ENCODE measurements around the gene MLLT3. TPM values are rescaled to one million over a fixed set of nuclear protein-coding genes. Genes with fewer than 3 reads are reported as not detected.

MLLT3 gene
- total and polyA plus RNA-seq, 8 donors = 6.5 to 48.7 (median 24.4) TPM

DNA sequence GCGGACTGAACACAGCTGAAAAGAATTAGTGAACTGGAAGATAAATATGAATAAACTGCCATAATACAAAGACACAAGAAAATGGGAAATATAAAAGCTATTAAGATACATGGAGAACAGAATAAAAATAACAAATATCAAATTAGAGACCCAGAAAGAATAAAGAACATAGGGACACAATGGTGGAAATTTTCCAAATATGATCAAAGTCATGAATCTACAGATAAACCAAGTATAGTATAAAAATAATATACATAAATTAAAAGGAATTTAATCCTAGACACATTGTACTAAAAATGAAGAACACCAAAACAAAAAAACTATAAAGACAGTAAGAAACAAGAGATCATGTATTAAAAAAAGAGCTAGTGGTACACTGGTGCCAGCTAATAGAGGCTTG is 194.9 kb downstream of the MLLT3 start:
- Histone ChIP-seq H3K27me3 (no peaks in the 10 kb centered on the region), H3K36me3 (no peaks in the 10 kb centered on the region), H3K9me3 (no peaks in the 10 kb centered on the region), H3K4me1 (no peaks in the 10 kb centered on the region), H3K27ac (no peak overlapping the region), H3K4me3 (no peak overlapping the region)
- WGBS, 5 donors = 84 to 100% (median 96%) methylated on average over 1 of the region's 1 CpG
- no peak for DNase-seq
- TF ChIP-seq POLR2AphosphoS5 (IDR thresholded peaks at IDR 0.05) (no peak), POLR2A (IDR thresholded peaks at IDR 0.05) (no peak), EP300 (IDR thresholded peaks at IDR 0.05) (no peak)
- TF ChIP-seq, protein P1, sequence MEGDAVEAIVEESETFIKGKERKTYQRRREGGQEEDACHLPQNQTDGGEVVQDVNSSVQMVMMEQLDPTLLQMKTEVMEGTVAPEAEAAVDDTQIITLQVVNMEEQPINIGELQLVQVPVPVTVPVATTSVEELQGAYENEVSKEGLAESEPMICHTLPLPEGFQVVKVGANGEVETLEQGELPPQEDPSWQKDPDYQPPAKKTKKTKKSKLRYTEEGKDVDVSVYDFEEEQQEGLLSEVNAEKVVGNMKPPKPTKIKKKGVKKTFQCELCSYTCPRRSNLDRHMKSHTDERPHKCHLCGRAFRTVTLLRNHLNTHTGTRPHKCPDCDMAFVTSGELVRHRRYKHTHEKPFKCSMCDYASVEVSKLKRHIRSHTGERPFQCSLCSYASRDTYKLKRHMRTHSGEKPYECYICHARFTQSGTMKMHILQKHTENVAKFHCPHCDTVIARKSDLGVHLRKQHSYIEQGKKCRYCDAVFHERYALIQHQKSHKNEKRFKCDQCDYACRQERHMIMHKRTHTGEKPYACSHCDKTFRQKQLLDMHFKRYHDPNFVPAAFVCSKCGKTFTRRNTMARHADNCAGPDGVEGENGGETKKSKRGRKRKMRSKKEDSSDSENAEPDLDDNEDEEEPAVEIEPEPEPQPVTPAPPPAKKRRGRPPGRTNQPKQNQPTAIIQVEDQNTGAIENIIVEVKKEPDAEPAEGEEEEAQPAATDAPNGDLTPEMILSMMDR (IDR thresholded peaks at IDR 0.05) = no peak
- intact Hi-C loops (cut with DNase I; ENCODE audit: low total_unique reads) = no loop called here

DNA sequence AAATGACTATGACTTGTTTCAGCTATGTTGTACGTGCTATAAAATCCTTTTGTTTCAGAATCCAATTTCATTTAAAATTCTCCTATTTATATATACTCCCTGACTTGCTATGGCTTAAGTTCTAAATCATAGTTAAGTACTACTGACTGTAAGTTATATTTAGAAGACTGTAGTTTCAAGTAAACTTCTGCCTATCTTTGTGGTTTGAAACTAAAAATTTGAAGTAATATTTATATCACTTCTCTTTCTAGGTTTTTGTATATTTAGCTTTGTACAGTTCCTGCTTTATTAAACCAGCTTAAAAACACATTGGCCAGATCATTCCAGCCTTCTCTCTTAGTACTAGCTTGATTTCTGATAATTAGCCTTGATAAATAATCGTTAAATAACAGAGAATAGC is 196.3 kb downstream of the MLLT3 start:
- H3K27ac ChIP-seq = no peak overlapping the region
- no peaks in the 10 kb centered on the region for H3K4me1 ChIP-seq
- H3K27me3 ChIP-seq = no peaks in the 10 kb centered on the region
- no peak overlapping the region for H3K4me3 ChIP-seq
- H3K9me3 ChIP-seq = no peaks in the 10 kb centered on the region
- WGBS, 5 donors = 40 to 84% (median 81%) methylated on average over 2 of the region's 2 CpGs
- no peaks in the 10 kb centered on the region for H3K36me3 ChIP-seq
- DNase-seq = no peak
- intact Hi-C loops (cut with DNase I; ENCODE audit: low total_unique reads) = no loop called here
- TF ChIP-seq EP300 (IDR thresholded peaks at IDR 0.05) (no peak), POLR2AphosphoS5 (IDR thresholded peaks at IDR 0.05) (no peak), POLR2A (IDR thresholded peaks at IDR 0.05) (no peak)
- TF ChIP-seq, protein P1 (IDR thresholded peaks at IDR 0.05) = no peak

DNA sequence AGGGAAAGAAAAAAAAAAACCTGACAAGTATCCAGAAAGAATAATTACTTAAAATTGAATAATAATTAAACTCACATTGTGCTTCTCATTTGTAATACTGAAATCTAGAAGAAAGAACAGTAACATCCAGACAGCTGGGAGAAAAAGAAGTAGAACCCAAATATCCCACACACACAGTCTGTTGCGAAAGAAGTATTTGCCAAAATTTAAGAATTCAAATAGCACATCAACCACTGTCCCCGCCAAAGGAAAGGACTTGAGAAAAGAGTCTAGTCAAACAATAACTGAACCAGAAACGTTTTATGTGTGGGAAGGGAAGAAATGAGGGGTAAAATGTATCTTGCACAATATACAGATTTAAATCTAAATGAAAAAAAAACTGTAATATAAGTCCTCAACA is 202.8 kb downstream of the MLLT3 start:
- WGBS, 5 donors = 58 to 67% (median 63%) methylated on average over 3 of the region's 3 CpGs
- intact Hi-C loops (cut with DNase I; ENCODE audit: low total_unique reads) = no loop called here
- Histone ChIP-seq H3K36me3 (no peaks in the 10 kb centered on the region), H3K4me3 (no peak overlapping the region), H3K9me3 (no peaks in the 10 kb centered on the region), H3K4me1 (no peaks in the 10 kb centered on the region), H3K27me3 (no peaks in the 10 kb centered on the region), H3K27ac (no peak overlapping the region)
- DNase-seq = no peak
- TF ChIP-seq POLR2AphosphoS5 (IDR thresholded peaks at IDR 0.05) (no peak), EP300 (IDR thresholded peaks at IDR 0.05) (no peak), POLR2A (IDR thresholded peaks at IDR 0.05) (no peak)
- TF ChIP-seq, protein P1 (IDR thresholded peaks at IDR 0.05) = no peak

DNA sequence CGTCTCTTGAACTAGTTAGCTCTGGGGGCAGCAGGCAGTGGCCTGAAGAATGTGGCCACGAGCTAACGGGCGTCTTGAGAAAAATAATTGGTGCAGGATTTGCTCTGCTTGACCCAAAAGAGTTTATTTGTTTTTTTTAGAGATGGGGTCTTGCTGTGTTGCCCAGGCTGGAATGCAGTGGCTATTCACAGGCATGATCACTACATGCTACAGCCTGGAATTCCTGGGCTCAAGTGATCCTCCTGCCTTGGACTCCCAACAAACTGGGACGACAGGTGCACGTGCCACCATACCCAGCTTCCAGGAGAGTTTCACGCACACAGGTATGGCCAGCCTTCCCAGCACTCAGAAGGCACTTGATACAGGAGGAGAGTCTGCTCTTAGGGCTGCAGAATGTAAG is 203.8 kb downstream of the MLLT3 start:
- no peaks in the 10 kb centered on the region for H3K9me3 ChIP-seq
- H3K4me1 ChIP-seq = no peaks in the 10 kb centered on the region
- no peak for DNase-seq
- no peak for TF ChIP-seq POLR2A (IDR thresholded peaks at IDR 0.05)
- no peak for TF ChIP-seq POLR2AphosphoS5 (IDR thresholded peaks at IDR 0.05)
- no peak for TF ChIP-seq EP300 (IDR thresholded peaks at IDR 0.05)
- TF ChIP-seq, protein P1 (IDR thresholded peaks at IDR 0.05) = no peak
- no peaks in the 10 kb centered on the region for H3K27me3 ChIP-seq
- 88 to 99% (median 98%) methylated on average over 7 of the region's 7 CpGs for WGBS, 5 donors
- peaks cover 0 to 7% (median 6%) of the 10 kb centered on the region in 4 donors for H3K36me3 ChIP-seq
- intact Hi-C loops (cut with DNase I; ENCODE audit: low total_unique reads) = no loop called here
- no peak overlapping the region for H3K27ac ChIP-seq
- no peak overlapping the region for H3K4me3 ChIP-seq
